Spleen (tissue), 7 donors: ENCODE measurements around the gene AADACL2.

Experiments
- POLR2AphosphoS5 ChIP-seq, 3 donors: sonication (generic); formaldehyde crosslinking; IDR thresholded peaks; one replicate each; pipeline ENCODE4 v1.5.1; 2017; ENCODE audit warnings: antibody characterized with exemption in 3 of 3
- TF ChIP-seq, protein P1 (sequence below), 11 experiments: fragments of 200-600 bp in 7 of 11; fragments of 450-650 bp in 4 of 11; sonication (generic) in 4 of 11; IDR thresholded peaks in 8 of 11; conservative IDR thresholded peaks in 3 of 11; 1 replicate in 7 of 11; 2 replicates in 4 of 11; pipeline versions ENCODE4 v1.4.0 to v1.8.0; 2016 to 2021; ENCODE audit warnings: antibody characterized with exemption in 11 of 11, inconsistent platforms in 4 of 11, mild to moderate bottlenecking in 1 of 11
- donor health status: DM: no; HTN: no; CAD: no; lungs with moderate emphysema.
- donor health status: DM: no; HTN: no; CAD: no.
- donor health status: DM: no; HTN: no; CAD: no.

GRCh38 chr3:151774910-151775309 is 41.2 kb downstream of the AADACL2 start:
- TF ChIP-seq POLR2AphosphoS5 (IDR thresholded peaks at IDR 0.05) = no peak
- TF ChIP-seq, protein P1, sequence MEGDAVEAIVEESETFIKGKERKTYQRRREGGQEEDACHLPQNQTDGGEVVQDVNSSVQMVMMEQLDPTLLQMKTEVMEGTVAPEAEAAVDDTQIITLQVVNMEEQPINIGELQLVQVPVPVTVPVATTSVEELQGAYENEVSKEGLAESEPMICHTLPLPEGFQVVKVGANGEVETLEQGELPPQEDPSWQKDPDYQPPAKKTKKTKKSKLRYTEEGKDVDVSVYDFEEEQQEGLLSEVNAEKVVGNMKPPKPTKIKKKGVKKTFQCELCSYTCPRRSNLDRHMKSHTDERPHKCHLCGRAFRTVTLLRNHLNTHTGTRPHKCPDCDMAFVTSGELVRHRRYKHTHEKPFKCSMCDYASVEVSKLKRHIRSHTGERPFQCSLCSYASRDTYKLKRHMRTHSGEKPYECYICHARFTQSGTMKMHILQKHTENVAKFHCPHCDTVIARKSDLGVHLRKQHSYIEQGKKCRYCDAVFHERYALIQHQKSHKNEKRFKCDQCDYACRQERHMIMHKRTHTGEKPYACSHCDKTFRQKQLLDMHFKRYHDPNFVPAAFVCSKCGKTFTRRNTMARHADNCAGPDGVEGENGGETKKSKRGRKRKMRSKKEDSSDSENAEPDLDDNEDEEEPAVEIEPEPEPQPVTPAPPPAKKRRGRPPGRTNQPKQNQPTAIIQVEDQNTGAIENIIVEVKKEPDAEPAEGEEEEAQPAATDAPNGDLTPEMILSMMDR (IDR thresholded peaks at IDR 0.05 in 8 of 11, conservative IDR thresholded peaks at IDR 0.05 in 3 of 11) = no peak
